ENCODE data around the gene KCNIP4. TPM values are rescaled to one million over a fixed set of nuclear protein-coding genes. Genes with fewer than 3 reads are reported as not detected.
A peak's percentile ranks its signal among the peaks of the same experiment; 100 is the strongest.

Gene KCNIP4
- total and polyA plus RNA-seq, 2 experiments from 2014 or later = 0.14 to 0.63 TPM

DNA sequence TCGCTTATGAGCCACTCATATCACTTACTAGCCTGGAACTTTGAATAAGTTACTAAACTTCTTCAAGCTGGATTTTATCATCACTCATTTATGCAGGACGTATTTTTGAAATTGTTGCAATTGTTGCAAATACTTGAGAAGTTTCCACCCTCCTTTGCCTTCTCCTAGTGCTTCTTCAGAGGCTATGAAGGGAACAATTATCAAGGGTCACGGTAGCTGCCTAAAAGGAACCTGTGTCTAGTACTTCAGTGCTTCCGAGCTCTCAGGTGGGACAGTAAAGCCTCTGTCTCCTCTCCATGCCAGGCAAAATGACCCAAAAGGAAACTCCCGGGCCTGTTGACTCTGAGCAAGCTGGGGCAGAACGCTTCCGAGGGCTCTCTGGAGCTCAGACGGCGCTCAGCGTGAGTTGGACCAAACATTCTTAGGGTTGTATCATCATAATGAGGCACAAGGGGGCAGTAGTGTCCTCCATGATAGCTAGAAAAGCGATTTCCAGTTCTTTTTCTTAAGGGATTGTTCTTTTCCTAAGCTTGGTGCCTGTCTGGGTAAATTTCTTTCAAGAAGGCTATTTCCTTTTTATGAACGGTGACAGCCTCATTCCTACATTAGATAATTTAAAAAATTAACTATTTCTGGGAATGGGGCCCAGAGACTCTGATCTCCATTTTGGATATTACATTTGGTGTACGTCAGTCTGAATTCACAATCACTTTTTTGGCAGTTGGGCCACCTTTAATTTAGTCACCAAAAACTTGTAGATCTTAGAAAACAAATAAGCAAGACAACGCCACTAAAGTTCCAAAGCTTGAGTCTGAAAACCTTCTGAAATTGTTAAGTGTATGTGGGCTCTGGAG, 1175.2 kb downstream of the KCNIP4 start:
- ATAC-seq (peak; percentile 98), DNase-seq (ENCODE audit: low spot score) (peak; percentile 92)
- Histone ChIP-seq H3K27ac (ENCODE audit: low read depth) (no peak overlapping the region), H3K4me2 (no peak overlapping the region), H2AFZ (0 out of 2 replicates have a peak overlapping the region, but pooled peaks have one; percentile 41), H3K27me3 (ENCODE audit: insufficient read depth) (no peaks in the 10 kb centered on the region), H3F3A (replicated peaks; ENCODE audit: low read depth) (no peaks in the 10 kb centered on the region), H4K20me1 (replicated peaks; ENCODE audit: insufficient read depth) (no peaks in the 10 kb centered on the region), H3K9me2 (ENCODE audit: insufficient read depth) (no peaks in the 10 kb centered on the region), H3K4me3 (no peak overlapping the region), H3K36me3 (ENCODE audit: insufficient read depth) (no peaks in the 10 kb centered on the region), H3K4me1 (ENCODE audit: insufficient read depth) (no peaks in the 10 kb centered on the region), H3K79me2 (replicated peaks; ENCODE audit: insufficient read depth) (no peaks in the 10 kb centered on the region)
- peaks cover 2% of the 10 kb centered on the region for H3K27me3 Mint-ChIP-seq (ENCODE audit: insufficient read depth, low read depth, poor library complexity)
- no peak overlapping the region for H3K4me3 Mint-ChIP-seq
- no peak overlapping the region for H3K27ac Mint-ChIP-seq
- no peaks in the 10 kb centered on the region for H3K9me3 Mint-ChIP-seq
- H3K4me1 Mint-ChIP-seq = no peaks in the 10 kb centered on the region; the same call in 2 of the 3 replicates
- TF ChIP-seq CTCF (conservative IDR thresholded peaks at IDR 0.05; ENCODE audit: low read depth in 2 of 2) = peak; percentile 79 to 83
- TF ChIP-seq POLR2AphosphoS5 (IDR thresholded peaks at IDR 0.05; ENCODE audit: low read depth) = no peak
- H3K36me3 Mint-ChIP-seq (ENCODE audit: low read depth) = no peaks in the 10 kb centered on the region

- Histone ChIP-seq H3F3A (replicated peaks; ENCODE audit: low read depth) (no peaks in the 10 kb centered on the region), H3K9me2 (ENCODE audit: insufficient read depth) (no peaks in the 10 kb centered on the region), H3K4me1 (ENCODE audit: insufficient read depth) (no peaks in the 10 kb centered on the region), H2AFZ (no peak overlapping the region), H3K79me2 (replicated peaks; ENCODE audit: insufficient read depth) (no peaks in the 10 kb centered on the region), H3K27ac (ENCODE audit: low read depth) (no peak overlapping the region), H3K36me3 (ENCODE audit: insufficient read depth) (no peaks in the 10 kb centered on the region), H3K27me3 (ENCODE audit: insufficient read depth) (no peaks in the 10 kb centered on the region), H3K4me3 (no peak overlapping the region), H4K20me1 (replicated peaks; ENCODE audit: insufficient read depth) (no peaks in the 10 kb centered on the region), H3K4me2 (no peak overlapping the region)
- no peaks in the 10 kb centered on the region for H3K4me1 Mint-ChIP-seq
- DNase-seq (ENCODE audit: low spot score) = no peak
- ATAC-seq = no peak
- no peak overlapping the region; the same call in 1 of the 2 replicates for H3K27ac Mint-ChIP-seq
- H3K27me3 Mint-ChIP-seq (ENCODE audit: insufficient read depth, low read depth, poor library complexity) = peaks cover 4% of the 10 kb centered on the region
- H3K36me3 Mint-ChIP-seq (ENCODE audit: low read depth) = no peaks in the 10 kb centered on the region
- H3K9me3 Mint-ChIP-seq = no peaks in the 10 kb centered on the region
- H3K4me3 Mint-ChIP-seq = no peak overlapping the region
- no peak for TF ChIP-seq CTCF (conservative IDR thresholded peaks at IDR 0.05; ENCODE audit: low read depth in 2 of 2)
- TF ChIP-seq STAT1 (IDR thresholded peaks at IDR 0.05; ENCODE audit: unreplicated experiment) = no peak
- TF ChIP-seq ZNF331 (CRISPR knock-in tag; IDR thresholded peaks at IDR 0.05; ENCODE audit: low read depth) = no peak
- no peak for TF ChIP-seq JUNB (IDR thresholded peaks at IDR 0.05; ENCODE audit: unreplicated experiment)
- TF ChIP-seq ZNF114 (CRISPR knock-in tag; IDR thresholded peaks at IDR 0.05) = no peak
- TF ChIP-seq NANOG (IDR thresholded peaks at IDR 0.05; ENCODE audit: borderline replicate concordance) = no peak
- no peak for TF ChIP-seq CREB1 (CRISPR knock-in tag; IDR thresholded peaks at IDR 0.05; ENCODE audit: low read depth)
- no peak for TF ChIP-seq POLR2AphosphoS5 (IDR thresholded peaks at IDR 0.05; ENCODE audit: low read depth)
- TF ChIP-seq REST (IDR thresholded peaks at IDR 0.05; ENCODE audit: unreplicated experiment) = no peak
- TF ChIP-seq EZH2phosphoT487 (IDR thresholded peaks at IDR 0.05; ENCODE audit: unreplicated experiment) = no peak
These were observed 1184.1 kb downstream of the KCNIP4 start for GRCh38 chr4:20764366-20764992.
